GM12801 (cell line): Measurements from ENCODE around the gene MDN1.

Experiments
- CTCF ChIP-seq: IDR thresholded peaks from one replicate; pipeline ENCODE4 v1.5.1; 2011; ENCODE audit warnings: control low read depth; ENCODE audit not compliant: insufficient read length; ENCODE audit errors: extremely low read depth

MDN1 gene

DNA sequence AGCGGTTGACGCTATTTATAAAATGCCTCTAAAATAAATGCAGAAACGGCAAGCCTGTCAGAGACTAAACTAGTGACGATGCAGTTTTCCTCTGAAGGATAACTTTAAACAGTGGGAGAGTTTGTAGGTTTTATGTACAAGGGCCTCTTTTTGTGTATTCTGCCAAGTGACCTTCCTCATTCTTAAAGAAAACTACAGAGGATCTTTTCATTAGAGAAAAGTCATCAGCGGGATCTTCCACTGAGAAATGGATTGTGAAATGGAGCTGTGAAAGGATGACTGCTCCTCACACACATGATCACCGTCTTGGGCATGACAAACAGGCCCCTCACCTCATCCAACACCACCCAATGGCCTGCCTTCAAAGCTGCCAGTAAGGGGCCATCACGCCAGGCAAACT lies 92.1 kb downstream of the MDN1 start:
- TF ChIP-seq CTCF = no peak

- no peak for TF ChIP-seq CTCF
These were observed 94.6 kb downstream of the MDN1 start for GRCh38 chr6:89724981-89725380.

DNA sequence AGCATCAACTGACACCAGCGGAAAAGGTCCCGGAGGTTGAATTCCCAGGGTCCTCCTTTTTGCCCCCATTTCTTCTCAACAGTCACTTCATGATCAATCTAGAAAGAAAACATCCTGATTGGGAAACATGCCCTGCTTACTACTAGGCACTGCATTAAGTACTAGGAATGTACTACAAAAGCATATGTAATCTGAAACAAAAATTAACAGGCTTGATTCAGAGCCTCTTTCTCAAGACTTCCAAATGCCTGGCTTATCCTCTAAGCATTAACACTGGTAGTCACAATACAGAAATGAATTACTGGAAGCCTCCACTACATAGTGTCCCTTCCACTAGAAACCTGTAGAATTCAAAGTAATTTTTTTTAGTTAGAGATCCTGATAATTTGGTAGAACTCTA lies 96.5 kb downstream of the MDN1 start:
- no peak for TF ChIP-seq CTCF

GRCh38 chr6:89716532-89716931 lies 103.1 kb downstream of the MDN1 start:
- no peak for TF ChIP-seq CTCF

- TF ChIP-seq CTCF = no peak
These were observed 107.8 kb downstream of the MDN1 start for GRCh38 chr6:89711801-89712200.

DNA sequence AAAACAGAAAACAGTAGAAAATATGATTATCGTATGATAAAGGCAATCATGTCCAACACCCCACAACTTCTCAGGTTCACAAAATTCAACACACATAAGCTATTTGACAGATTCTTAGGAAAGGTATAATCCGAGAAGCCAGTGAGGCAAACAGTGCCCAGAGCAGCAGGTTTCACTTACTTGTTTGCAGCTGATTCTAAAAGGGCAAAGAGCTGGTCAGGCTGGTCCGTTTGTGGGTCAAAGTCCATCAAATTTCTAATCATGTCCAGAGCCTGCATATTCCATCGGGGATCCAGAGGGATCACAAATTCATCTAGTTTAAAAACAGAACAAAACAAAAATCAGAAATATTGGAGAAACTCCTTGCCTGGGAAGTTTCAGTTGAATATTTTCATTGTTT lies 111.3 kb downstream of the MDN1 start:
- TF ChIP-seq CTCF = no peak

DNA sequence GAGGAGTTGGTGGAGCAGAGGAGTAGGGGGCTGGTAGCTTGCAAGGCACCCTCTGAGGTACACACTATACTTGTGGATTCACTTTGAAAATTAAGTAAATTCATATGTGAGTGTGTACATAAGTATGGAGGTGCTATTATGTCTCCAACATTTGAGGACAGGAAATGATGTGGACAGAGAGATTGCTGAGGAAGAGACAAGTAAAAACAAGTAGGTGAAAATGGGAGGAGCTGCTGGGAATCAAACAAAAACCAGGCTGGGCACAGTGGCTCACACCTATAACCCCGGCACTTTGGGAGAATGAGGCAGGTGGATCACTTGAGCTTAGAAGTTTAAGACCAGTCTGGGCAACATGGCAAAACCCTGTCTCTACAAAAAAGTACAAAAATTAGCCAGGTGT lies 111.8 kb downstream of the MDN1 start:
- no peak for TF ChIP-seq CTCF

DNA sequence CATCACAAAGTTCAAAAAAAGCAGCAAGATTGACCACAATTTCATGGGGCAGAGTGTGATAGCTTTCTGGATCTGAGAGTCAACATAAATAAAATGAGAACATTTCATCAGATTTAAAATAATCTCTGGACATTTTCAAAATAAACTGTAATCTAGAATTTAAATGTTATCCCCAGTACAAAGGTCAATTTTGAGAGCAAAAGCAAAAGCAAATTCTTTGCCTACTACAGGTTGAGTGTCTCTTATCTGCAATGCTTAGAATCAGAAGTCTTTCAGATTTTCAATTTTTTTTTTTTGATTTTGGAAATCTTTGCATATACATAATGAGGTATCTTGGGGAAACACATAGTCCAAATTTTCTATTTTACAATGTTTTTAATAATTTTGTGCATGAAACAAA lies 113.5 kb downstream of the MDN1 start:
- TF ChIP-seq CTCF = no peak
